ENCODE measurements around the gene KRT1.

- TF ChIP-seq CTCF (IDR thresholded peaks at IDR 0.05) (no peak), POLR2A (IDR thresholded peaks at IDR 0.05) (no peak)
Measured at GRCh38 chr12:52631264-52631663, 48.9 kb downstream of the KRT1 start.
